Measurements from ENCODE around the gene ITGB1.

- TF ChIP-seq EZH2 (IDR thresholded peaks at IDR 0.05; ENCODE audit: insufficient read depth, poor library complexity, severe bottlenecking) (no peak), EZH2phosphoT487 (IDR thresholded peaks at IDR 0.05; ENCODE audit: insufficient read depth, low read depth) (no peak)
These were observed 25.8 kb downstream of the ITGB1 start for GRCh38 chr10:32932225-32932729.
